GM12872 (cell line): ENCODE measurements around the gene MYO1D.

Experiments used
- CTCF ChIP-seq: IDR thresholded peaks from 3 replicates; pipeline ENCODE4 v1.5.1; 2011; ENCODE audit warnings: low read depth, mild to moderate bottlenecking, low read length, moderate library complexity; ENCODE audit not compliant: insufficient read depth

Gene MYO1D

GRCh38 chr17:32904891-32905290, 28.0 kb upstream of the MYO1D start:
- TF ChIP-seq CTCF = no peak

GRCh38 chr17:32903774-32904673, 27.1 kb upstream of the MYO1D start:
- TF ChIP-seq CTCF = no peak

GRCh38 chr17:32901743-32902142, 24.8 kb upstream of the MYO1D start:
- TF ChIP-seq CTCF = no peak

GRCh38 chr17:32899236-32900013, 22.5 kb upstream of the MYO1D start:
- TF ChIP-seq CTCF = no peak

- TF ChIP-seq CTCF = no peak
Observed at GRCh38 chr17:32896647-32897258, 19.8 kb upstream of the MYO1D start.

- no peak for TF ChIP-seq CTCF
Observed at GRCh38 chr17:32894245-32894644, 17.3 kb upstream of the MYO1D start.

- TF ChIP-seq CTCF = no peak
Observed at GRCh38 chr17:32882734-32883133, 5.8 kb upstream of the MYO1D start.
